ENCODE results near the gene ATP5PD. TPM values are rescaled to one million over a fixed set of nuclear protein-coding genes. Genes with fewer than 3 reads are reported as not detected.
"Not testable (repeated sequence)": the region's sequence is repeated elsewhere in the genome, so short reads cannot be mapped to it uniquely, and the experiment has no call there.

The ATP5PD gene
- total RNA-seq, 1 experiment from 2014 or later = 344 TPM

DNA sequence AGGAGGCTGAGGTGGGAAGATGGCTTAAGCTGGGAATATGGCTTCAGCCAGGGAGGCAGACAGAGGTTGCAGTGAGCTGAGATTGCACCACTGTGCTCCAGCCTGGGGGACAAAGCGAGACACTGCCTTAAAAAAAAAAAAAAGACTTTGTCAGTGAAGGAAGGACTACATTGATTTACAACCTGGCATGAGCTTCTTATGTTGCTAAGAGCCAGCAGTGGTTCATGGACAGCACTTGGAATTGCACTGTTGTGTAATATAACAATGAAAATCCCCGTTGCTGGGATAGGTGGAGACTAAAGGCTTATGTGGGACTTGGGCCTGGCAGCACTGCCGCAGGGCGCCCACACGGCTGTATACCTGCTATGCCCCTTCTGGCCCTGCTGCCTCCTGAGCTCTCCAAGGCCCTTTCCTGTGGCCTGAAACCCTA, 26.9 kb upstream of the ATP5PD start:
- no peak overlapping the region for H3K4me2 ChIP-seq (ENCODE audit: insufficient read depth, insufficient read length, low read length)
- H3K18ac ChIP-seq (ENCODE audit: insufficient read length, low read depth, low read length) = no peak overlapping the region
- H2BK15ac ChIP-seq (ENCODE audit: low read depth, low read length) = no peak overlapping the region
- no peak overlapping the region; a peak in 1 of 7 replicates for H3K27ac Mint-ChIP-seq
- no peaks in the 10 kb centered on the region for H3K23me2 ChIP-seq (ENCODE audit: insufficient read length, low read depth, low read length, poor library complexity, severe bottlenecking)
- H3K14ac ChIP-seq (ENCODE audit: insufficient read depth, low read length) = no peak overlapping the region
- no peaks in the 10 kb centered on the region for H3K36me3 Mint-ChIP-seq (ENCODE audit: insufficient read depth in 1 of 3, low read depth in 3 of 3)
- no peak overlapping the region for H4K5ac ChIP-seq (ENCODE audit: insufficient read length, low read depth, low read length)
- no peak overlapping the region for H4K8ac ChIP-seq (replicated peaks; ENCODE audit: insufficient read length, low read depth, low read length)
- H2BK120ac ChIP-seq (ENCODE audit: low read depth, low read length, poor library complexity, severe bottlenecking) = no peak overlapping the region
- H4K20me1 ChIP-seq (ENCODE audit: control insufficient read depth, insufficient read depth, insufficient read length) = no peaks in the 10 kb centered on the region
- no peak overlapping the region for H3K4ac ChIP-seq (ENCODE audit: low read depth, low read length)
- no peaks in the 10 kb centered on the region for H3K9me3 ChIP-seq (ENCODE audit: control insufficient read depth, low read depth, low read length)
- no peak overlapping the region for H3K56ac ChIP-seq (ENCODE audit: insufficient read length, low read depth, low read length)
- WGBS (ENCODE audit: extremely low coverage, insufficient read length, low lambda C conversion rate) = no CpG with 5 or more reads among the region's 5 CpGs
- H2BK12ac ChIP-seq (ENCODE audit: insufficient read length, low read depth, low read length) = no peak overlapping the region
- no peak overlapping the region for H3K4me3 Mint-ChIP-seq
- no peaks in the 10 kb centered on the region for H3K27me3 Mint-ChIP-seq (ENCODE audit: low read depth)
- TF ChIP-seq, protein P1, sequence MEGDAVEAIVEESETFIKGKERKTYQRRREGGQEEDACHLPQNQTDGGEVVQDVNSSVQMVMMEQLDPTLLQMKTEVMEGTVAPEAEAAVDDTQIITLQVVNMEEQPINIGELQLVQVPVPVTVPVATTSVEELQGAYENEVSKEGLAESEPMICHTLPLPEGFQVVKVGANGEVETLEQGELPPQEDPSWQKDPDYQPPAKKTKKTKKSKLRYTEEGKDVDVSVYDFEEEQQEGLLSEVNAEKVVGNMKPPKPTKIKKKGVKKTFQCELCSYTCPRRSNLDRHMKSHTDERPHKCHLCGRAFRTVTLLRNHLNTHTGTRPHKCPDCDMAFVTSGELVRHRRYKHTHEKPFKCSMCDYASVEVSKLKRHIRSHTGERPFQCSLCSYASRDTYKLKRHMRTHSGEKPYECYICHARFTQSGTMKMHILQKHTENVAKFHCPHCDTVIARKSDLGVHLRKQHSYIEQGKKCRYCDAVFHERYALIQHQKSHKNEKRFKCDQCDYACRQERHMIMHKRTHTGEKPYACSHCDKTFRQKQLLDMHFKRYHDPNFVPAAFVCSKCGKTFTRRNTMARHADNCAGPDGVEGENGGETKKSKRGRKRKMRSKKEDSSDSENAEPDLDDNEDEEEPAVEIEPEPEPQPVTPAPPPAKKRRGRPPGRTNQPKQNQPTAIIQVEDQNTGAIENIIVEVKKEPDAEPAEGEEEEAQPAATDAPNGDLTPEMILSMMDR (conservative IDR thresholded peaks at IDR 0.05) = no peak
- peaks cover 10 to 13% of the 10 kb centered on the region in 2 experiments for H3K4me1 Mint-ChIP-seq
- H2BK20ac ChIP-seq (ENCODE audit: low read depth, low read length, poor library complexity, severe bottlenecking) = no peak overlapping the region
- no peaks in the 10 kb centered on the region for H3K27me3 ChIP-seq (ENCODE audit: insufficient read depth, low read length)
- no peak overlapping the region for H3T11ph ChIP-seq (ENCODE audit: low read length)
- no peak overlapping the region for H3K27ac ChIP-seq (ENCODE audit: insufficient read length, low read depth, low read length)
- no peaks in the 10 kb centered on the region for H3K79me1 ChIP-seq (ENCODE audit: insufficient read depth, low read depth, low read length, poor library complexity, severe bottlenecking)
- no peaks in the 10 kb centered on the region; a peak in 1 of 5 replicates for H3K9me3 Mint-ChIP-seq
- no peak overlapping the region for H4K91ac ChIP-seq (ENCODE audit: insufficient read length, low read depth, low read length)
- no peak overlapping the region for H2BK5ac ChIP-seq (ENCODE audit: insufficient read length, low read length)
- H2AFZ ChIP-seq (ENCODE audit: low read length) = no peak overlapping the region
- no peak overlapping the region for H3K23ac ChIP-seq (ENCODE audit: insufficient read length, low read depth, low read length)
- no peak overlapping the region for H3K9ac ChIP-seq (ENCODE audit: extremely low read depth, insufficient read length, low read length)
- no peaks in the 10 kb centered on the region for H3K4me1 ChIP-seq (ENCODE audit: insufficient read depth, low read length)
- DNase-seq = no peak
- H2AK5ac ChIP-seq (ENCODE audit: insufficient read length, low read length) = no peak overlapping the region
- H3K79me2 ChIP-seq (ENCODE audit: insufficient read depth, low read length) = no peaks in the 10 kb centered on the region

DNA sequence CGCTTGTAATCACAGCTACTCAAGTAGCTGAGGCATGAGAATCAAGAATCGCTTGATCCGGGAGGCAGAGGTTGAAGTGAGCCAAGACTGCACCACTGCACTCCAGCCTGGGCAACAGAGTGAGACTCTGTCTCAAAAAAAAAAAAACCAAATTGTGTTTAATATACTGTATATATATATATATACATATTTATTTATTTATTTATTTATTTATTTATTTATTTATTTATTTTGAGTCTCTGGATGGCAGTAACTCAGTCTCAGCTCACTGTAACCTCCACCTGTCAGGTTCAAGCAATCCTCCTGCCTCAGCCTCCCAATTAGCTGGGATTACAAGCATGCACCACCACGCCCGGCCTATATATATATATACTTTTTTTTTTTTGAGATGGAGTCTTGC, 26.1 kb upstream of the ATP5PD start:
- H3K4me1 ChIP-seq (ENCODE audit: insufficient read depth, low read length); H4K20me1 ChIP-seq (ENCODE audit: control insufficient read depth, insufficient read depth, insufficient read length); H3K56ac ChIP-seq (ENCODE audit: insufficient read length, low read depth, low read length); H3K14ac ChIP-seq (ENCODE audit: insufficient read depth, low read length); H3K23me2 ChIP-seq (ENCODE audit: insufficient read length, low read depth, low read length, poor library complexity, severe bottlenecking); H2AFZ ChIP-seq (ENCODE audit: low read length); H3K4me3 Mint-ChIP-seq; DNase-seq; H3K27me3 ChIP-seq (ENCODE audit: insufficient read depth, low read length); H3K4me1 Mint-ChIP-seq; H3K79me1 ChIP-seq (ENCODE audit: insufficient read depth, low read depth, low read length, poor library complexity, severe bottlenecking); H4K91ac ChIP-seq (ENCODE audit: insufficient read length, low read depth, low read length); H3K27ac ChIP-seq (ENCODE audit: insufficient read length, low read depth, low read length); H3K27me3 Mint-ChIP-seq (ENCODE audit: low read depth); H4K5ac ChIP-seq (ENCODE audit: insufficient read length, low read depth, low read length); H2BK12ac ChIP-seq (ENCODE audit: insufficient read length, low read depth, low read length); H3K36me3 Mint-ChIP-seq (ENCODE audit: insufficient read depth in 1 of 3, low read depth in 3 of 3); H3K79me2 ChIP-seq (ENCODE audit: insufficient read depth, low read length); H3K18ac ChIP-seq (ENCODE audit: insufficient read length, low read depth, low read length); H3K9me3 ChIP-seq (ENCODE audit: control insufficient read depth, low read depth, low read length); H2BK120ac ChIP-seq (ENCODE audit: low read depth, low read length, poor library complexity, severe bottlenecking); H3K27ac Mint-ChIP-seq; H2AK5ac ChIP-seq (ENCODE audit: insufficient read length, low read length); H2BK15ac ChIP-seq (ENCODE audit: low read depth, low read length); H4K8ac ChIP-seq (replicated peaks; ENCODE audit: insufficient read length, low read depth, low read length); H2BK5ac ChIP-seq (ENCODE audit: insufficient read length, low read length); H3K4me2 ChIP-seq (ENCODE audit: insufficient read depth, insufficient read length, low read length); H3K23ac ChIP-seq (ENCODE audit: insufficient read length, low read depth, low read length); H3T11ph ChIP-seq (ENCODE audit: low read length); H3K9ac ChIP-seq (ENCODE audit: extremely low read depth, insufficient read length, low read length); H3K9me3 Mint-ChIP-seq; H2BK20ac ChIP-seq (ENCODE audit: low read depth, low read length, poor library complexity, severe bottlenecking); H3K4ac ChIP-seq (ENCODE audit: low read depth, low read length): not testable (repeated sequence)
- no CpG with 5 or more reads among the region's 5 CpGs for WGBS (ENCODE audit: extremely low coverage, insufficient read length, low lambda C conversion rate)
